Measurements from ENCODE around the gene APP. TPM values are rescaled to one million over a fixed set of nuclear protein-coding genes. Genes with fewer than 3 reads are reported as not detected.
A peak's percentile ranks its signal among the peaks of the same experiment; 100 is the strongest.

The APP gene
- total and polyA plus RNA-seq, 2 of the 13 experiments (the other 11 are each of a cell fraction or from before 2014, with no cell fraction given), result 70.6 to 262 TPM

DNA sequence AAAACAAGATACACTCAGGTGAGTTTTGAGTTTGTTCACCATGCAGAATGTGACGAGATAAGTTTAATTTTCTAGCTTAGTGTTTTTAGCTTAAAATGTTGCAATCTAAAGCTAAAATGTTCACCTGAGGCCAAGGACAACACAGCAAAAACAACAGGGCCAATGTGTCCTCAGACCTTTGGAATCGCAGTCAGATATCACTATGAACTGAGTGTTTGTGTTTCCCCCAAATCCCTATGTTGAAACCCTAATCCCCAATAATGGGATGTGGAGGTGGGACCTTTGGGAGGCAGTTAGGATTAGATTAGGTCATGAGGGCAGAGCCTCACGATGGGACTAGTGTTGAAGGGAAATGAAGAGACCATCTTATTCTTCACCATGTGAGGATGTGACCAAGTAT lies 291.4 kb downstream of the APP start (continued):
- TF ChIP-seq, protein P1, sequence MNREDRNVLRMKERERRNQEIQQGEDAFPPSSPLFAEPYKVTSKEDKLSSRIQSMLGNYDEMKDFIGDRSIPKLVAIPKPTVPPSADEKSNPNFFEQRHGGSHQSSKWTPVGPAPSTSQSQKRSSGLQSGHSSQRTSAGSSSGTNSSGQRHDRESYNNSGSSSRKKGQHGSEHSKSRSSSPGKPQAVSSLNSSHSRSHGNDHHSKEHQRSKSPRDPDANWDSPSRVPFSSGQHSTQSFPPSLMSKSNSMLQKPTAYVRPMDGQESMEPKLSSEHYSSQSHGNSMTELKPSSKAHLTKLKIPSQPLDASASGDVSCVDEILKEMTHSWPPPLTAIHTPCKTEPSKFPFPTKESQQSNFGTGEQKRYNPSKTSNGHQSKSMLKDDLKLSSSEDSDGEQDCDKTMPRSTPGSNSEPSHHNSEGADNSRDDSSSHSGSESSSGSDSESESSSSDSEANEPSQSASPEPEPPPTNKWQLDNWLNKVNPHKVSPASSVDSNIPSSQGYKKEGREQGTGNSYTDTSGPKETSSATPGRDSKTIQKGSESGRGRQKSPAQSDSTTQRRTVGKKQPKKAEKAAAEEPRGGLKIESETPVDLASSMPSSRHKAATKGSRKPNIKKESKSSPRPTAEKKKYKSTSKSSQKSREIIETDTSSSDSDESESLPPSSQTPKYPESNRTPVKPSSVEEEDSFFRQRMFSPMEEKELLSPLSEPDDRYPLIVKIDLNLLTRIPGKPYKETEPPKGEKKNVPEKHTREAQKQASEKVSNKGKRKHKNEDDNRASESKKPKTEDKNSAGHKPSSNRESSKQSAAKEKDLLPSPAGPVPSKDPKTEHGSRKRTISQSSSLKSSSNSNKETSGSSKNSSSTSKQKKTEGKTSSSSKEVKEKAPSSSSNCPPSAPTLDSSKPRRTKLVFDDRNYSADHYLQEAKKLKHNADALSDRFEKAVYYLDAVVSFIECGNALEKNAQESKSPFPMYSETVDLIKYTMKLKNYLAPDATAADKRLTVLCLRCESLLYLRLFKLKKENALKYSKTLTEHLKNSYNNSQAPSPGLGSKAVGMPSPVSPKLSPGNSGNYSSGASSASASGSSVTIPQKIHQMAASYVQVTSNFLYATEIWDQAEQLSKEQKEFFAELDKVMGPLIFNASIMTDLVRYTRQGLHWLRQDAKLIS (CRISPR knock-in tag; IDR thresholded peaks at IDR 0.05), result no peak
- TF ChIP-seq AHR (CRISPR knock-in tag; IDR thresholded peaks at IDR 0.05) (no peak), ZNF230 (CRISPR knock-in tag; IDR thresholded peaks at IDR 0.05) (no peak), PTBP1 (IDR thresholded peaks at IDR 0.05; ENCODE audit: low read depth, low read length, poor library complexity, severe bottlenecking) (no peak), SALL1 (CRISPR knock-in tag; IDR thresholded peaks at IDR 0.05) (peak; percentile 37; the same call in 1 of the 2 replicates), ZNF564 (CRISPR knock-in tag; IDR thresholded peaks at IDR 0.05) (no peak), SAP130 (CRISPR knock-in tag; IDR thresholded peaks at IDR 0.05; ENCODE audit: low read depth) (no peak; the same call in 1 of the 2 replicates), PHF21A (CRISPR knock-in tag; IDR thresholded peaks at IDR 0.05) (no peak), NR2F6 (IDR thresholded peaks at IDR 0.05) (peak; percentile 64), NR2F6 (CRISPR knock-in tag; IDR thresholded peaks at IDR 0.05) (peak; percentile 56; the same call in 1 of the 2 replicates), ZNF546 (CRISPR knock-in tag; conservative IDR thresholded peaks at IDR 0.05) (no peak), POLR2AphosphoS2 (IDR thresholded peaks at IDR 0.05; ENCODE audit: low read depth, low read length) (no peak), ZNF256 (CRISPR knock-in tag; conservative IDR thresholded peaks at IDR 0.05) (no peak), RXRB (CRISPR knock-in tag; IDR thresholded peaks at IDR 0.05; ENCODE audit: borderline replicate concordance) (peak; percentile 39; the same call in 1 of the 2 replicates)
- TF ChIP-seq, protein P2, sequence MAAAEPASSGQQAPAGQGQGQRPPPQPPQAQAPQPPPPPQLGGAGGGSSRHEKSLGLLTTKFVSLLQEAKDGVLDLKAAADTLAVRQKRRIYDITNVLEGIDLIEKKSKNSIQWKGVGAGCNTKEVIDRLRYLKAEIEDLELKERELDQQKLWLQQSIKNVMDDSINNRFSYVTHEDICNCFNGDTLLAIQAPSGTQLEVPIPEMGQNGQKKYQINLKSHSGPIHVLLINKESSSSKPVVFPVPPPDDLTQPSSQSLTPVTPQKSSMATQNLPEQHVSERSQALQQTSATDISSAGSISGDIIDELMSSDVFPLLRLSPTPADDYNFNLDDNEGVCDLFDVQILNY (CRISPR knock-in tag; conservative IDR thresholded peaks at IDR 0.05), result no peak
- TF ChIP-seq, protein P3, sequence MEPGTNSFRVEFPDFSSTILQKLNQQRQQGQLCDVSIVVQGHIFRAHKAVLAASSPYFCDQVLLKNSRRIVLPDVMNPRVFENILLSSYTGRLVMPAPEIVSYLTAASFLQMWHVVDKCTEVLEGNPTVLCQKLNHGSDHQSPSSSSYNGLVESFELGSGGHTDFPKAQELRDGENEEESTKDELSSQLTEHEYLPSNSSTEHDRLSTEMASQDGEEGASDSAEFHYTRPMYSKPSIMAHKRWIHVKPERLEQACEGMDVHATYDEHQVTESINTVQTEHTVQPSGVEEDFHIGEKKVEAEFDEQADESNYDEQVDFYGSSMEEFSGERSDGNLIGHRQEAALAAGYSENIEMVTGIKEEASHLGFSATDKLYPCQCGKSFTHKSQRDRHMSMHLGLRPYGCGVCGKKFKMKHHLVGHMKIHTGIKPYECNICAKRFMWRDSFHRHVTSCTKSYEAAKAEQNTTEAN (CRISPR knock-in tag; conservative IDR thresholded peaks at IDR 0.05), result no peak
- TF ChIP-seq, protein P4, sequence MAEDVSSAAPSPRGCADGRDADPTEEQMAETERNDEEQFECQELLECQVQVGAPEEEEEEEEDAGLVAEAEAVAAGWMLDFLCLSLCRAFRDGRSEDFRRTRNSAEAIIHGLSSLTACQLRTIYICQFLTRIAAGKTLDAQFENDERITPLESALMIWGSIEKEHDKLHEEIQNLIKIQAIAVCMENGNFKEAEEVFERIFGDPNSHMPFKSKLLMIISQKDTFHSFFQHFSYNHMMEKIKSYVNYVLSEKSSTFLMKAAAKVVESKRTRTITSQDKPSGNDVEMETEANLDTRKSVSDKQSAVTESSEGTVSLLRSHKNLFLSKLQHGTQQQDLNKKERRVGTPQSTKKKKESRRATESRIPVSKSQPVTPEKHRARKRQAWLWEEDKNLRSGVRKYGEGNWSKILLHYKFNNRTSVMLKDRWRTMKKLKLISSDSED (CRISPR knock-in tag; IDR thresholded peaks at IDR 0.05), result no peak
- TF ChIP-seq, protein P5, sequence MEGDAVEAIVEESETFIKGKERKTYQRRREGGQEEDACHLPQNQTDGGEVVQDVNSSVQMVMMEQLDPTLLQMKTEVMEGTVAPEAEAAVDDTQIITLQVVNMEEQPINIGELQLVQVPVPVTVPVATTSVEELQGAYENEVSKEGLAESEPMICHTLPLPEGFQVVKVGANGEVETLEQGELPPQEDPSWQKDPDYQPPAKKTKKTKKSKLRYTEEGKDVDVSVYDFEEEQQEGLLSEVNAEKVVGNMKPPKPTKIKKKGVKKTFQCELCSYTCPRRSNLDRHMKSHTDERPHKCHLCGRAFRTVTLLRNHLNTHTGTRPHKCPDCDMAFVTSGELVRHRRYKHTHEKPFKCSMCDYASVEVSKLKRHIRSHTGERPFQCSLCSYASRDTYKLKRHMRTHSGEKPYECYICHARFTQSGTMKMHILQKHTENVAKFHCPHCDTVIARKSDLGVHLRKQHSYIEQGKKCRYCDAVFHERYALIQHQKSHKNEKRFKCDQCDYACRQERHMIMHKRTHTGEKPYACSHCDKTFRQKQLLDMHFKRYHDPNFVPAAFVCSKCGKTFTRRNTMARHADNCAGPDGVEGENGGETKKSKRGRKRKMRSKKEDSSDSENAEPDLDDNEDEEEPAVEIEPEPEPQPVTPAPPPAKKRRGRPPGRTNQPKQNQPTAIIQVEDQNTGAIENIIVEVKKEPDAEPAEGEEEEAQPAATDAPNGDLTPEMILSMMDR (CRISPR knock-in tag; IDR thresholded peaks at IDR 0.05), result no peak
- TF ChIP-seq, protein P6, sequence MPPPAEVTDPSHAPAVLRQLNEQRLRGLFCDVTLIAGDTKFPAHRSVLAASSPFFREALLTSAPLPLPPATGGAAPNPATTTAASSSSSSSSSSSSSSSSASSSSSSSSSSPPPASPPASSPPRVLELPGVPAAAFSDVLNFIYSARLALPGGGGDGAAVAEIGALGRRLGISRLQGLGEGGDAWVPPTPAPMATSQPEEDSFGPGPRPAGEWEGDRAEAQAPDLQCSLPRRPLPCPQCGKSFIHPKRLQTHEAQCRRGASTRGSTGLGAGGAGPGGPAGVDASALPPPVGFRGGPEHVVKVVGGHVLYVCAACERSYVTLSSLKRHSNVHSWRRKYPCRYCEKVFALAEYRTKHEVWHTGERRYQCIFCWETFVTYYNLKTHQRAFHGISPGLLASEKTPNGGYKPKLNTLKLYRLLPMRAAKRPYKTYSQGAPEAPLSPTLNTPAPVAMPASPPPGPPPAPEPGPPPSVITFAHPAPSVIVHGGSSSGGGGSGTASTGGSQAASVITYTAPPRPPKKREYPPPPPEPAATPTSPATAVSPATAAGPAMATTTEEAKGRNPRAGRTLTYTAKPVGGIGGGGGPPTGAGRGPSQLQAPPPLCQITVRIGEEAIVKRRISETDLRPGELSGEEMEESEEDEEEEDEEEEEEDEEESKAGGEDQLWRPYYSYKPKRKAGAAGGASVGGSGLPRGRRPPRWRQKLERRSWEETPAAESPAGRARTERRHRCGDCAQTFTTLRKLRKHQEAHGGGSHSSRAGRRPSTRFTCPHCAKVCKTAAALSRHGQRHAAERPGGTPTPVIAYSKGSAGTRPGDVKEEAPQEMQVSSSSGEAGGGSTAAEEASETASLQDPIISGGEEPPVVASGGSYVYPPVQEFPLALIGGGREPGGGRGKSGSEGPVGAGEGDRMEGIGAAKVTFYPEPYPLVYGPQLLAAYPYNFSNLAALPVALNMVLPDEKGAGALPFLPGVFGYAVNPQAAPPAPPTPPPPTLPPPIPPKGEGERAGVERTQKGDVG (CRISPR knock-in tag; IDR thresholded peaks at IDR 0.05; ENCODE audit: borderline replicate concordance), result no peak

All from HepG2 (cell line).